SKM-1 (cell line): ENCODE results near the gene COL9A3.

ENCODE experiments used
- DNase-seq: peaks from one replicate; lab custom pipeline; 2025; ENCODE audit not compliant: unreplicated experiment; lab: John Stamatoyannopoulos, UW

The COL9A3 gene

DNA sequence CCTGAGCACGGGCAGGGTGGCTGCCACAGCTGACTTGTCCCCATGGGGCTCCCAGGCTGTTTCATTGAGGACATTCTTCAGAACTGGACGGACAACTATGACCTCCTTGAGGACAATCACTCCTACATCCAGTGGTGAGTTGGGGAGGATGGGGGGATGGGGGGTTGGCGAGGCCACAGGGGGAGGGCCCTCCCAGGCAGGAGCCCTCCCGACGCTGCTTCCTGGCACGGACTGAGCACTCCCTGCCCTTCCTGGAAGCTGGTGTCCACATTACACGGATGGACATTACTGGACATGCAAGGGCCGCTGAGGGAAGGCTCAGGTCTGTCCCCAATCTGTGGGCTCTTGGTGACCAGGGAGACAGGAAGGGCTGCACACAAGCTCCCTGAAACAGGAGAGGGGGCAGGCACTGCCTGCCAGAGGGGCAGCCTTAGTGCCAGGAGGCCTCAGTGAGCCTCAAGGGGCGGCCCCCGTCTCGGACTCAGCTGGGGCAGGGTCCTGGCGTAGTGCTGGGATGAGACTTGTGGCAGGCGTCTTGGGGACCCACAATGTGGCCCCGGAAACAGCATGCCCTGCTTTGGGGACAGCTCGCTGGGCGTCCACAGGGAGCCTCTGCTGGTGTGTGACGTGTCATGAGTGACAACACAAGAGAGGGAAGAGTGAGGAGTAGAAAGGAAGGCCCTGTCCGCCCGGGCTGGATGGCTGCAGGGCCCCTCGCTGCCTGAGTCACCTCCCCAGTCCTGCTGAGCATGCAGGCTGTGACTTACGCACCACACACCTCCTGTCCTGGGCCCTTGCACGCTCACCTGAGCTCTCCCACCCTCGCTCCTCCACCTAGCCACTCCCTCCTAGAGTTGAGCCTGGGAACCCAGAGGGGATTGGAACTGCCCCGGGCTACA lies 7.1 kb upstream of the COL9A3 start:
- DNase-seq, result no peak

DNA sequence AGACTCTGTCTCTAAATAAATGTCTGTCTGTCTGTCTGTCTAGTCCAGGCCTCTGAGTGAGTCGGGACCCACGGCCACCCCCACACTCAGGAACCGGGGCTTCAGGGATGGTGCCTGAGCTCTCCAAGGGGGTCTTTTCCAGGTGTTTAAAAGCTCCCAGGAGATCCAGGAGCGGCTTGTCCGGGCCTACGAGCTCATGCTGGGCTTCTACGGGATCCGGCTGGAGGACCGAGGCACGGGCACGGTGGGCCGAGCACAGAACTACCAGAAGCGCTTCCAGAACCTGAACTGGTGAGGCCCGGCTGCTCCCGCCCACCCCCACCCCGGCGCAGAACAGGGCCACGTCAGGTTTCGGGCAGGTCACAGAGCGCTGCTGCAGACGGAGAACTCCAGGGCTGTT lies 5.5 kb upstream of the COL9A3 start:
- no peak for DNase-seq

DNA sequence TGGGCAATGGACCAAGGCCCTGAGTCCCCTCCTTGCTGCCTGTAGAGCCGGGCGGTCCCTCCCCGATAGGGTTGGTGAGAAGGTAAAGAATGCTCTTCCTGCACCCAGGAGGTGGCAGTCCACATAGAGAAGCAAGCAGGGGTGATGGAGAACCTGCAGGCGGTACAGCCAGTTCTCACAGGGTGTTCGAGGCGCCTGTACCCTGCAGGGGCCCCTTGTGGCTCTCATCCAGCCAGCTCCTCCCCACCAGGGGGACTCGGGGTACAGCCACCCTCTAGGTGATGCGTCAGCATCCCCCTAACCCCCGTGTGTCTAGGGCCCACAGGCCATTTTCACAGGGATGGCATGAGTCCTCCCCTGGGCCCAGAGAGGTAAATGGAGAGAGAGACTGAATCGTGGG lies 5.1 kb upstream of the COL9A3 start:
- DNase-seq, result no peak

DNA sequence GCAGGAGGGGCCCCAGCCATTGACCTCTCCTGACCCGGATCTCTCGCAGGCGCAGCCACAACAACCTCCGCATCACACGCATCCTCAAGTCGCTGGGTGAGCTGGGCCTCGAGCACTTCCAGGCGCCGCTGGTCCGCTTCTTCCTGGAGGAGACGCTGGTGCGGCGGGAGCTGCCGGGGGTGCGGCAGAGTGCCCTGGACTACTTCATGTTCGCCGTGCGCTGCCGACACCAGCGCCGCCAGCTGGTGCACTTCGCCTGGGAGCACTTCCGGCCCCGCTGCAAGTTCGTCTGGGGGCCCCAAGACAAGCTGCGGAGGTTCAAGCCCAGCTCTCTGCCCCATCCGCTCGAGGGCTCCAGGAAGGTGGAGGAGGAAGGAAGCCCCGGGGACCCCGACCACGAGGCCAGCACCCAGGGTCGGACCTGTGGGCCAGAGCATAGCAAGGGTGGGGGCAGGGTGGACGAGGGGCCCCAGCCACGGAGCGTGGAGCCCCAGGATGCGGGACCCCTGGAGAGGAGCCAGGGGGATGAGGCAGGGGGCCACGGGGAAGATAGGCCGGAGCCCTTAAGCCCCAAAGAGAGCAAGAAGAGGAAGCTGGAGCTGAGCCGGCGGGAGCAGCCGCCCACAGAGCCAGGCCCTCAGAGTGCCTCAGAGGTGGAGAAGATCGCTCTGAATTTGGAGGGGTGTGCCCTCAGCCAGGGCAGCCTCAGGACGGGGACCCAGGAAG lies 4.5 kb upstream of the COL9A3 start:
- no peak for DNase-seq

DNA sequence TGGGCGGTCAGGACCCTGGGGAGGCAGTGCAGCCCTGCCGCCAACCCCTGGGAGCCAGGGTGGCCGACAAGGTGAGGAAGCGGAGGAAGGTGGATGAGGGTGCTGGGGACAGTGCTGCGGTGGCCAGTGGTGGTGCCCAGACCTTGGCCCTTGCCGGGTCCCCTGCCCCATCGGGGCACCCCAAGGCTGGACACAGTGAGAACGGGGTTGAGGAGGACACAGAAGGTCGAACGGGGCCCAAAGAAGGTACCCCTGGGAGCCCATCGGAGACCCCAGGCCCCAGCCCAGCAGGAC lies 4.0 kb upstream of the COL9A3 start:
- no peak for DNase-seq

DNA sequence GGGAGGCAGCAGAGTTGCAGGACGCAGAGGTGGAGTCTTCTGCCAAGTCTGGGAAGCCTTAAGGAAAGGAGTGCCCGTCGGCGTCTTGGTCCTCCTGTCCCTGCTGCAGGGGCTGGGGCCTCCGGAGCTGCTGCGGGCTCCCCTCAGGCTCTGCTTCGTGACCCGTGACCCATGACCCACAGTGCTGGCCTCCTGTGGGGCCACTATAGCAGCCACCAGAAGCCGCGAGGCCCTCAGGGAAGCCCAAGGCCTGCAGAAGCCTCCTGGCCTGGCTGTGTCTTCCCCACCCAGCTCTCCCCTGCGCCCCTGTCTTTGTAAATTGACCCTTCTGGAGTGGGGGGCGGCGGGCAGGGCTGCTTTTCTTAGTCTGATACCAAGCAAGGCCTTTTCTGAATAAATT lies 3.3 kb upstream of the COL9A3 start:
- no peak for DNase-seq

DNA sequence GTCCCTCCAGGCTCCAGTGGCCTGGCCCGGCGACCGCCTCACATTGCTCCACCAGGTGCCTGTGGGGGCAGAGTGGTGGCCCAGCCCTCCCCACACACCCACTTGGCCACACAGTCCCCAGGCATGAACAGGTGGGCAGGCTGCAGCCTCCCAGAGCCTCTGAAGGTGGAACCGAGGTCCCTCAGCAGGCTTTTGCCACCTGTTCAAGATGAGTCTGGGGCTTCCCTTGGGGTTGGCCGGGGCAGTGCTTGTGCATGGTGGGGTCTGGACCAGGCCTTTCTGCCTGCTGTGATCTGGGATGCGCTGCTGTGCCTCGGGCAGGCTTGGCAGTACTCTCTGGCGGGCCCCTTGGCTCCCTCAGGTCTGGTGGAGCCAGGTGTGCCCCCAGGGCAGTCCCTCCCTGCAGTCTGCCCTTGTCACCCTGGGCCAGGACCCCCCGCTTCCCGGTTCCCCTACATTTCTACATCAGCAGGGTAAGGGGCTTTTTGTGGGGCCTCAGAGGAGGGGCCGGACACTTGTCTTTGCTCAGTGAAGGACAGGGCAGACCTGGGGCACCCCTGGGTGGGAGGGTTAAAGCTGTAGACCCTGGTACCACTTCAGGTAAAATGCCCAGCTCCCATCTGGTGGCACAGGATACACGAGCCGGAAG lies 2.7 kb upstream of the COL9A3 start:
- DNase-seq, result no peak

DNA sequence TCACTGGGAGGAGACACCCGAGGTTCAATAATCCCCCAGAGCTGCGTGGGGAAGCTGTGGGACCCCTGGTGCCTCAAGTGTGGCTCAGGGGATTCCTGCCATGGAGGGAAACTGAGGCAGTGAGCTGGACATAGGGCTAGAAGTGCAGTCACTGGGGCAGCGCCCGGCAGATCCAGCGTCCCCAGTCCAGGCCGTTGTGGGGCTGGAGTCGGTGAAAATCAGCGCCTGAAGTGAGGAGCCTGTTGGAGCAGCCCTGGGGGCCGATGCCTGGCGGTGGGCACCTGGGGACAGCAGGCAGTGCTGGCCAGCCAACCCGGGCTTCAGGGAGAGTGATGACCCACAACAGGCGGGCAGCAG lies 2.2 kb upstream of the COL9A3 start:
- DNase-seq, result no peak

DNA sequence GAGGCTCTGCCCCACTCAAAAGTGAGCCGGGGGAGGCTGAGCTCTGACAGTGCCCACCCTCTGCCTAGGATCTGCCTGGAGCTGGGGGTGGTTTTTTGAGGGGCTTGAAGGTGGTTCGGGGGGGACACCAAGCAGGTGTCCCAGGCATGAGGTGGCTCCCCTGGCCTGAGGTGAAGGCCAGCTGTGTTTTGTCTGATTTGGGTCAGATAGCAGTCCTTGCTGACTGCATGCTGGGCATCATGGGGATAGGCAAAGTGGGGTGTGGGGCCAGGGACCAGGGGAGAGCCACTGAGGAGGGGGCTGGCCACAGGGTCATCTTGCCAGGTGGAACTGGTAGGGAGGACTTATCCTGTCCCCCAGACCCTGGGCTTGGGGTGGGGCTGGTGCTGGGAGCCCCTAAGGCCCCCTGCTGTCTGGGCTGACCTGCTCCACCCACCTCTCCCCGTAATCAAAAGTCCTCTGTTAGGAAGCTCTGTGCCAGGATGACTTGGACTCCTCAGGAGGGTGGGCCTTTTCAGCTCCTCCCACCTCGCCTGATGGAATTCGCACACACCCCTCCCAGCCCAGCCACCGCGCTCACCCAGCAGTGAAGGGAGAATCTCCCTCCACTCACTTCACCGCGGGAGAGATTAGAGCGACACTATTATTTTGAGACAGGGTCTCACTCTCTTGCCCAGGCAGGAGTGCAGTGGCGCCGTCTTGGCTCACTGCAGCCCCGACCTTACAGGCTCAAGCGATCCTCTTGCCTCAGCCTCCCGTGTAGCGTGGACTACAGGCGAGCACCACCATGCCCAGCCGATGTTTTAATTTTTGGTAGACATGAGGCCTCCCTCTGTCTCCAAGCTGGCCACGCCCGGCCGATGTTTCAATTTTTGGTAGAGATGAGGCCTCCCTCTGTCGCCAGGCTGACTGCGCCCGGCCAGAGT lies 1.5 kb upstream of the COL9A3 start:
- no peak for DNase-seq

DNA sequence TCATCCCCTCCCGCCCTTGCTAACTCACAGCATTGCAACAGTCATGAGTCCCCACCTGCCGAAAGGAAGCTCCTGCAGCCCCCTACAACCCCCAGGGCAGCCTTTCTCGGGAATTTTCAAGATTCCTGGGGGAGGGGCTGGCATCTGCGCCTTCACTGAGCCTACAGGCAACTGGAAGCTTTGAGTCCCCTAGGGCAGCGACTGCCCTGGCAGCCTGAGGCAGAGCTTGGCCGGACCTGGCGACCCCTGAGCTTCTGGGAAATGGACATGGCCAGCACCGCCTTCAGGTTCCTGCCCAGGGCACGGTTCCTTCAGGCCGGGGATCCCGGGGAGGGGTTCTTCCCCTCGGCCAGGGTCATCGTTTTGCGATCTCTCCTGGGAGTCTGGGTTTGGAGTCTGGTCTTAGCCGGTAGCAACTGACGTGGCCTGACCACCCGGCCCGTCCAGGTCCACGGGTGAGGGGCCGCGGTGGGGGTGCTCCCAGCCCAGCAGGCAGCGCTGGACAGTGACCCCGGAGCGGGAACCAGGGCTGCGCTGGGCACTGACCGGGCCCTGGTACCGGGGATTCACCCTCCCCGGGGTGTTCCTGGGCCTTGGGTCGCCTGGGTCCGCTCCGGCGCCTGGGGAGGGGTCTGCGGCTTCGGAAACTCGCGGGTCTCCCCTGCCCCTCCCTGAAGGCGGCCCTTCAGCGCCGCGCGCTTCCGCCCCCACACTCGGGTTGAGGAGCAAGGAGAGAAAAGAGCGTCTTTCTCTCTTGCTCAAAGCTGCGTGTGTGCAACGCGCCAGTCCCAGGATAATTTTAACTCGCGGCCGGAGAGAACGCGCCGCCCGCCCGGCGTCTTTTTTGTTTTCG lies 593 bp upstream of the COL9A3 start:
- no peak for DNase-seq

DNA sequence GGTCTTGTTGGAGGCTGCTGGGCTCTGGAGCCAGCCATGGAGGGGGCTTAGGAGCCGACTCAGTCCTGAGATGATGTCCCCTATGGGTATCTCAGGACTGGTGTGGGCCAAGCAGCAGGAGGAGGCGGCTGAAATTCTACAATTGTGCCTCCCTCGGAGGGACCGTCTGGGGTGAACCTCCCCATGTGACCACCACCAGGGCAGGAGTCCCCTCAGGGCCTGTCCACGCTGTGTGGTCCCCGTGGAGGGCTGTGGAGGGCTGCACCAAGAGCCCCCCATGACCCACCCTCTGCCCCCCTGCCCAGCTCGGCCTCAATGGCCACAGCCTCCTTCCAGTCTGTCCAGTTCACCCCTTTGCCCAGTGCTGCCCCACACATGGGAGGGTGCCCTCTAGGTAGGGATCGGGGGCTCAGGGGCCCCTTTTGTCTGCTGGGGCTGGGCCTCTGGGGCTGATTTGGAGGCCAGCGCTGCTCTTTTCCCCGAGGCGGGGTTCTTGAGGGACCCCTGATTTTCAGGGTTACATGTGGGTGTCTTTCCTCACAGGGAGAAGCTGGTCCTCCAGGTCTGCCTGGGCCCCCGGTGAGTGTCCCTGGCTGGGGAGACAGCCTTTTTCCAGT lies 1.2 kb downstream of the COL9A3 start:
- DNase-seq, result no peak

DNA sequence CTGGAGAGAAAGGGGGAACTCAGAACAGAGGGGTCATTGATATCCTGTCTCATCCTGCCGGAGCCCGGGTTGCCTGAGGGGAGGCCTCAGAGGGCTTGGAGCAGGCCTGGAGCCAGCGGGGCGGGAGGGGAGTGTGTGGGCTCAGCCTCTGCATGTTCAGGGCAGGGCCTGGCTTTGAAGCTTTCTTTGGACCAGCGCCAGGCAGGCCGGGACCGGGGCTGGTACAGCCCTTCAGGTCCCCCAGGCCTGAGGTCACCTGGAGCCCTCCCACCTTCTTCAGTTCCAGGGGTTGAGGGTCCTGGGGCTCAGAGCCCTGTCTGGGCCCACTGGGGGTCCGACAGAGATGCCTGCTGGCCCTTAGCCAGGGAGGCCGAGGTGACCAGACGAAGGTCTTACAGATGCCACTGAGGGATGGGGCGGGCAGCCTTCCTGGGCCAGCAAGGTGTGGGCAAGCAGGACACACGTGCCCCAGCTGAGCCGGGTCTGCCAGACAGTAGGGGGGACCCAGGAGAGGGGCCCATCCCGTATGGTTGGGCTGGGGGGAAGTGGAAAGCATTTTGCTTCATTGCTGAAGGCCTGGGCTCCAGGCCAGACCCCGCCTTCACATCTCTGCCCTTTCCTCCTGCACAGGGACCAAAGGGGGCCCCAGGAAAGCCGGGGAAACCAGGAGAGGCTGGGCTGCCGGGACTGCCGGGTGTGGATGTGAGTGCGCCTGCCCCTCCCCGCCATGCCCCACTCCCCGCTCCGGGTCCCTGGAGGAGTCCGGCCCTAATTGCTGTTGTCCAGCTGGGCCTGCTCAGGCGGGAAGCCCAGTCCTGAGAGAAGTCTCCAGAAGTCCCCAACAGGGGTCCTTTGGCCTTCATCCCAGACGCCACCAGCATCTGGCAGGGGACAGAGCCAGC lies 2.0 kb downstream of the COL9A3 start:
- no peak for DNase-seq

DNA sequence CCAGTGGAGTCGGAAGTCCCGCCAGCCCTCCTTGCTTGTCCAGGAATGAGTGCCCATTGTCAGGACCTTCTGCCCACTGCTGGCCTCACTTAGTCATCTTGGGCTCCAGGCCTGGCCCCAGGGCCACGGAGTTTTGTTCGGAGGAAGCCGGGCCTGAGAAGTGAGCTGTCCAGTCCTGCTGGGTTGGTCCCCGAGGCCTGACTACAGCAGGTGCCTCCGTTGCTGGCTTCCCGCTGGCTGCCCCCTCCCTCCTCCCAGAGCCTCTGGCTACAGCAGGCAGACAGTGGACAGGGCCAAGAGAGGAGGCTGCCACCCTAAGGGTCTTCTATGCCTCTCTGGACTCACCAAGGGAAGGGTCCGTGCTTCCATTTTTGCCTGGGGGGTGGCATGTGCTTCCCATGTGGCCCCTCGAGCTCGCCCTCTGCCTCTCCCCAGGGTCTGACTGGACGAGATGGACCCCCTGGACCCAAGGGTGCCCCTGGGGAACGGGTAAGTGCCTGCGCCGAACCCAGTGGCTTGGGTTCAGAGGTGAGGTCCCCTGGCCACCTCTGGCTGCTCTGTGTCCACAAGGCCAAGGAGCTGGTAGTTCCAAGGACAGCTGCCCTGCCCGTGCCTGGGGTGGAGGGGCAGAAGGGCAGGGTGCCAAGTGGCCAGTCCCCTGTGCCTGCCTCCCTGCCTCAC lies 2.8 kb downstream of the COL9A3 start:
- no peak for DNase-seq

DNA sequence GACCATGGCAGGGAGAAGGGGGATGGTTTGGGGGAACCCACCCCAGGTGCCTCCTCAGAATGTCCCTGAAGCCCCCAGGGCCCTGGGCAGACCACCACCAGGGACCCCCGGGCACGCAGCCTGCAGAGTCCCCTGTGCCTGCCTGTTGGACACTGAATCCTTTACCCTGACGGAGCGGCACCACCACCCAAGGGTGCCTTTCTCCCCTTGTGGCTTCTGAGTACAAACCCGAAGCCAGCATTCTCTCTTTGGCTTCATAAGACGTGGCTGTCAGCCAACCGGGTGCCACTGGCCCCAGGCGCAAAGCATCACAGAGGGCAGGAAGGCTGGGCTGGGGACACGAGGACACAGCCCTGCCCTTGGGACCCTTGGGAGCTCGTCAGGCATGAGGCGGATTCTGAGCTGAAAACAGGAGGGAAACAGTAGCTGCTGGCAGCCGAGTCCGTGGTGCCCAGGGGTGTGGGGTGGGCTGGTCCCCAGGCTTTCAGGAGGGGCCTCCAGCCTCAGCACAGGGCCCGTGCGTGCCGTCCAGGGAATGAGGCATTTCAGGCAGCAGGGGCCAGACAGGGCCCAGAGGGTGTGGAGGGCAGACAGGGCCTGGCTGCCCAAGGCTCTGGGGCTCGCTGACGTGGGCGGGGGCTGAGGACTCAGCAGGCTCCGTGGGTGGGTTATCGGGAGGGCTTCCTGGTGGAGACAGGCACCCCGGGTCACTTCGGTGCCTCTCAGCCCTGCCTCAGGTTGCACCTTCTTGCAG lies 3.5 kb downstream of the COL9A3 start:
- no peak for DNase-seq

DNA sequence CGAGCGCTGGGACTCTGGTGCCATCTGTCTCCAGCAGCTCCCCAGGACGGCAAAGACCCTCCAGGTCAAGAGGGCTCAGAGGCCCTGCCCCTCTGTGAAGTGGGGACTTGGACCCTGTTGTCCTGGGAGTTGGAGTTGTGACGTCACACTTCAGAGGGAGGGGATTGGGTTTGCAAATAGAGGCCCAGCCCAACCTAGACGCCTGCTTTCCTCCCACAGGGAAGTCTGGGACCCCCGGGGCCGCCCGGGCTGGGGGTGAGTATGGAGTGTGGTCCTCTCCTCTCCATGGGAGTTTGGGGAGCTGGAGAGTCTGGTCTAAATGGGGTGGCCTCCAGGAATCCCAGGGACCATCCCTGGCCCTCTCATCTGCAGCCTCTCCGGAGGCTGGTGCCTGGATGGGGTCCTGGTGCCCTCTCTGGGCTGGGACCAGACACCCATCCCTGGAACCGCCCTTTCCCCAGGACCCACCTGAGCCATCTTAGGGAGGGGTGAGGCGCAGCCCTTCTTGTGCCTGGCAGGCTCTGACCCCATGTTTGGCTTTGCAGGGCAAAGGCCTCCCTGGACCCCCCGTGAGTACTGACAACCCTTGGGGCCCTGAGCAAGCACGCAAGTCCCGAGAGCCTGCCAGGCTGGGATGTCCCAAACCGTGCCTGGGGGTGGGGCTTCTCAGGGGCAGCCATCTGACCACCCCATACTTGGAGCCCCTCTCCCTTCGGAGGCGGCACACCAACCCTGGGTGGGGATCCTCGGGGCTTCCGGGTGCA lies 4.3 kb downstream of the COL9A3 start:
- no peak for DNase-seq

DNA sequence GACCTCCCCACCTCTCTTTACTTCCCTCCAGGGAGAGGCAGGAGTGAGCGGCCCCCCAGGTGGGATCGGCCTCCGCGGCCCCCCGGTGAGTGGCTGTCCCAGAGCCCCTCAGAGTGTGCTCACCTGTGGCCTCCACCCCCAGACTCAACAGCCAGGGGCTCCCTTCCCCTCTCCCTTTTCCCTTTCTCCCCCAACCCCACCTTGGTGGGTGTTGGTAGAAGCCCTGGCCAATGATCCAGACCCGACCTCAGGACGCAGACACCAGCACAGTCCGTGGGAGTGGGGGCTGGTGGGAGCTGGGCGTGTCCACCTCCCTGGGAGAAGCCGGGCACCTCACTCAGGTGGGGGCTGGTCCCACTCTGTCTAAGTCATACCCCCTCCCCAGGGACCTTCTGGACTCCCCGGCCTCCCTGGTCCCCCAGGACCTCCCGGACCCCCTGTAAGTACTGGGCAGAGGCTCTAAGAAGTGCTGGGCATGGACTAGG lies 4.9 kb downstream of the COL9A3 start:
- DNase-seq, result no peak
